Uterus (tissue), 2 donors: Measurements from ENCODE around the gene CARNS1.

Source experiments
- POLR2A ChIP-seq, 2 donors: fragments of 450-650 bp; IDR thresholded peaks; one replicate each; pipeline ENCODE4 v1.6.1; 2016; ENCODE audit warnings: antibody characterized with exemption in 2 of 2, mild to moderate bottlenecking in 1 of 2, moderate library complexity in 1 of 2
- TF ChIP-seq, protein P1 (sequence below), 4 experiments: fragments of 200-600 bp in 2 of 4; fragments of 450-650 bp in 2 of 4; sonication (generic) in 2 of 4; IDR thresholded peaks; one replicate each; pipeline ENCODE4 v1.5.1; 2016 to 2019; ENCODE audit warnings: antibody characterized with exemption in 4 of 4, mild to moderate bottlenecking in 2 of 4, moderate library complexity in 1 of 4

DNA sequence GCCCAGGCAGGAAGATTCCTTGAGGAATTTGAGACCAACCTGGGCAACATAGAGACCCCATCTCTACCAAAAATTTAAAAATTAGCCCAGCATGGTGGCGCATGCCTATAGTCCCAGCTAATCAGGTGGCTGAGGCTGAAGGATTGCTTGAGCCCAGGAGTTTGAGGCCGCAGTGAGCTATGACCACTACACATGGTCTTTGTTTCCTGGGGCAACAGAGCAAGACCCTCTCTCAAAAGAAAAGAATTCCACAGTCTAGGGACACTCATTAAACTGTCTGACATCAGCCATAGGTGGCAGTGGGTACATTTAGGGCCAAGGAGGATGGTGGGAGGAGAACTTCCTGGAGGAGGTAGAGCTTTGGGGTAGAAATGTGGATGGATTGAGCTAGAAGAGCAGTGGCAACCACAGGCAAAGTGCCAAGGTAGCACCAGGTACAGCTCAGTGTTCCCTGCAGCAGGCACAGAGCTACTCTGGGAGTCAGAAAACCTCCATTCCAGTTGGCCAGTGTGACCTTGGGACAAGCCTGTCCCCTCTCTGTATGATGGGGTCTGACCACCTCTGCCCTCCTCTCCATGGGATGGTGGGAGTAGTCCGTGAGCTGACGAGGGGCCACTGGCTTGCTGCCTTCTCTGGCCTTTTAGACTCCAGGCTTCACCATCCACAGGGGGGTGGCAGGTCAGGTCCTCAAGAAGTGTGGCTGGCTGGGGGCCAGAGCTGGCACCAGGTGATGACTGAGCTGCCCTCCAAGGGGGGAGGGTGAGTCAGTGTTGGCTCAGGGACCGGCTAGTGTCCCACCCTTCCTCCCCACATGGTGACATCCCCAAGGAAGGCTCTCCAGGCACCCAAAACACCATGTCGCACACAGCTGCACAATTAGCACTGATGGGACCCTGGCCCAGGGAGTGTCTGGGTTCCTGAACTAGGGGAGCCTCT lies 38.3 kb upstream of the CARNS1 start:
- TF ChIP-seq, protein P1, sequence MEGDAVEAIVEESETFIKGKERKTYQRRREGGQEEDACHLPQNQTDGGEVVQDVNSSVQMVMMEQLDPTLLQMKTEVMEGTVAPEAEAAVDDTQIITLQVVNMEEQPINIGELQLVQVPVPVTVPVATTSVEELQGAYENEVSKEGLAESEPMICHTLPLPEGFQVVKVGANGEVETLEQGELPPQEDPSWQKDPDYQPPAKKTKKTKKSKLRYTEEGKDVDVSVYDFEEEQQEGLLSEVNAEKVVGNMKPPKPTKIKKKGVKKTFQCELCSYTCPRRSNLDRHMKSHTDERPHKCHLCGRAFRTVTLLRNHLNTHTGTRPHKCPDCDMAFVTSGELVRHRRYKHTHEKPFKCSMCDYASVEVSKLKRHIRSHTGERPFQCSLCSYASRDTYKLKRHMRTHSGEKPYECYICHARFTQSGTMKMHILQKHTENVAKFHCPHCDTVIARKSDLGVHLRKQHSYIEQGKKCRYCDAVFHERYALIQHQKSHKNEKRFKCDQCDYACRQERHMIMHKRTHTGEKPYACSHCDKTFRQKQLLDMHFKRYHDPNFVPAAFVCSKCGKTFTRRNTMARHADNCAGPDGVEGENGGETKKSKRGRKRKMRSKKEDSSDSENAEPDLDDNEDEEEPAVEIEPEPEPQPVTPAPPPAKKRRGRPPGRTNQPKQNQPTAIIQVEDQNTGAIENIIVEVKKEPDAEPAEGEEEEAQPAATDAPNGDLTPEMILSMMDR (IDR thresholded peaks at IDR 0.05) = no peak
- TF ChIP-seq POLR2A (IDR thresholded peaks at IDR 0.05) = no peak
